ENCODE measurements around the gene TUBB2A.

- no peak for TF ChIP-seq CHD2 (IDR thresholded peaks at IDR 0.05; ENCODE audit: low read length, partially characterized antibody)
- TF ChIP-seq NRF1 (IDR thresholded peaks at IDR 0.05; ENCODE audit: low read depth, low read length) = no peak
- TF ChIP-seq CTCF (IDR thresholded peaks at IDR 0.05) = no peak
- TF ChIP-seq POLR2AphosphoS5 (IDR thresholded peaks at IDR 0.05; ENCODE audit: low read depth, low read length) = no peak
- TF ChIP-seq EZH2phosphoT487 (IDR thresholded peaks at IDR 0.05; ENCODE audit: borderline replicate concordance, low read depth) = no peak
- no peak for TF ChIP-seq EP300 (IDR thresholded peaks at IDR 0.05; ENCODE audit: borderline replicate concordance in 1 of 2, low read depth in 1 of 2, low read length in 1 of 2)
- TF ChIP-seq FOXJ3 (CRISPR knock-in tag; IDR thresholded peaks at IDR 0.05) = no peak
- TF ChIP-seq REST (IDR thresholded peaks at IDR 0.05; ENCODE audit: low read depth, low read length) = no peak
These were observed 35.9 kb upstream of the TUBB2A start for GRCh38 chr6:3193102-3193849.

Measured in SK-N-SH (cell line).